Heart left ventricle (tissue), 13 donors: ENCODE data around the gene OR1S1.

Experiments
- POLR2A ChIP-seq, 2 donors: fragments of 450-650 bp; IDR thresholded peaks; one replicate each; pipeline ENCODE4 v1.6.1; 2017; ENCODE audit warnings: antibody characterized with exemption in 2 of 2, mild to moderate bottlenecking in 2 of 2, moderate library complexity in 2 of 2
- TF ChIP-seq, protein P1 (sequence below), 12 donors: fragments of 200-600 bp; sonication (generic) in 4 of 12; IDR thresholded peaks; one replicate each; pipeline versions ENCODE4 v1.5.0 to v1.8.0; 2018 to 2022; ENCODE audit warnings: antibody characterized with exemption in 12 of 12, mild to moderate bottlenecking in 5 of 12
- donor health status: ischemic (EF 13 %, LVEDD 7.1; RV severe dilation, severe dysfunction).
- donor health status: DM: no; HTN: yes; CAD: no.
- donor health status: DM: no; HTN: no; CAD: no.
- donor health status: ischemic (EF 25% LVEDD 6.9; RV normal size, moderate dysfunction).
- donor health status: ischemic (EF 25% LVEDD 5.7; RV mildly dilated, moderate dysfunction).
- donor health status: ischemic (EF 35%, LVEDD 5.7; RV mildly dilated, moderate dysfunction).
- donor health status: nonischemic (EF 11% LVEDD 7.7; RV severe dilation, severe dysfunction).
- donor health status: DM: yes; HTN: yes; CAD: no.
- donor health status: PGD.
- donor health status: ischemic (EF 29% LVEDD 5.4; RV normal size, mild dysfunction).
- donor health status: nonischemic (EF 23%, LVEDD 6.1; RV moderate dilation, normal function).

DNA sequence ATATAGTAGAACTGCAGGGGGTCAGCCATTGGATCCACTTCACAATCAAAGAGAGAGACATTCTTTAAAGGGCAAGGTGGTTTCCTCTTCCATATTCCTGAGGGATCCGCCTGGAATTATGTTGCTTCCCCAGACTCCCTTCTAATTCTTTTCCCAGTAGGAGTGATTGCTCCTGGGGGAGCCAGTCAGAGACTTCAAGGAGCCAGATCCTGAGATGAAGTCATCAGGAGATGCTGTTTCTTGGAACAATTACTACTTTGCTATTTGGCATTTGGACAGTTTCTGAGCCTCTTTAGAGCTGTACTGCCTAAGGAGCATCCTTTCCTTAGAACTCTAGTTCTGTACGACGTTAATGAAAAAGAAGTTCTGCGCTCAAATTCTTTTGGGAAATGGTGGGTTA lies 25.6 kb upstream of the OR1S1 start:
- TF ChIP-seq, protein P1, sequence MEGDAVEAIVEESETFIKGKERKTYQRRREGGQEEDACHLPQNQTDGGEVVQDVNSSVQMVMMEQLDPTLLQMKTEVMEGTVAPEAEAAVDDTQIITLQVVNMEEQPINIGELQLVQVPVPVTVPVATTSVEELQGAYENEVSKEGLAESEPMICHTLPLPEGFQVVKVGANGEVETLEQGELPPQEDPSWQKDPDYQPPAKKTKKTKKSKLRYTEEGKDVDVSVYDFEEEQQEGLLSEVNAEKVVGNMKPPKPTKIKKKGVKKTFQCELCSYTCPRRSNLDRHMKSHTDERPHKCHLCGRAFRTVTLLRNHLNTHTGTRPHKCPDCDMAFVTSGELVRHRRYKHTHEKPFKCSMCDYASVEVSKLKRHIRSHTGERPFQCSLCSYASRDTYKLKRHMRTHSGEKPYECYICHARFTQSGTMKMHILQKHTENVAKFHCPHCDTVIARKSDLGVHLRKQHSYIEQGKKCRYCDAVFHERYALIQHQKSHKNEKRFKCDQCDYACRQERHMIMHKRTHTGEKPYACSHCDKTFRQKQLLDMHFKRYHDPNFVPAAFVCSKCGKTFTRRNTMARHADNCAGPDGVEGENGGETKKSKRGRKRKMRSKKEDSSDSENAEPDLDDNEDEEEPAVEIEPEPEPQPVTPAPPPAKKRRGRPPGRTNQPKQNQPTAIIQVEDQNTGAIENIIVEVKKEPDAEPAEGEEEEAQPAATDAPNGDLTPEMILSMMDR (IDR thresholded peaks at IDR 0.05): peak in 2 of 12 donors; percentile 16 to 22
- TF ChIP-seq POLR2A (IDR thresholded peaks at IDR 0.05): no peak
